Hematopoietic multipotent progenitor cell (in vitro differentiated cells): Measurements from ENCODE around the gene SCGN. TPM values are rescaled to one million over a fixed set of nuclear protein-coding genes. Genes with fewer than 3 reads are reported as not detected.

Experiments used
- DNase-seq, 3 donors: peaks; one replicate each; pipeline ENCODE4 v3.0.0-alpha.2; 2011 to 2015; ENCODE audit warnings: low read depth in 2 of 3, low spot score in 2 of 3
- total RNA-seq: library from RNA; depleted of rRNA; stranded (reverse); fragments of >200 nt; gene quantifications from one replicate; pipeline ENCODE4 v1.2.3, GENCODE V29; 2012

The SCGN gene
- total RNA-seq, 1 donor: not detected

DNA sequence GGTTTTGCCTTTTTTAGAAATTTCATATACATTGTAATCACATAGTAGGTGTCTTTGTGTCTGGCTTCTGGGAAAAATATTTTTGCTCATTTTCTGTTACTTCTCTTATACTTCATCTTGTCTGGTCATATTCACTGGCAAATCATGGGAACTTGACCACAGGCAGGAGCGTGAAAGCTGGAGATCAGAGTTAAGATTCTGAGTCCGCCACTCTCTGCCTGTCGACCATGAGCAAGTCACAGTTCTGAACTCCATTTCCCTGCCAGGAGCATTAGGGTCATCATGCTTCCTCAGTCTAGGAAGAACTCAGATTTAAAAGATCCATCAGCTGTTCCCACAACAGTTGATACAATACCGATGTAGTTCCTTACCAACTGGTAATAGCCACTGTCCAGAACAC is 12.4 kb upstream of the SCGN start:
- no peak for DNase-seq

DNA sequence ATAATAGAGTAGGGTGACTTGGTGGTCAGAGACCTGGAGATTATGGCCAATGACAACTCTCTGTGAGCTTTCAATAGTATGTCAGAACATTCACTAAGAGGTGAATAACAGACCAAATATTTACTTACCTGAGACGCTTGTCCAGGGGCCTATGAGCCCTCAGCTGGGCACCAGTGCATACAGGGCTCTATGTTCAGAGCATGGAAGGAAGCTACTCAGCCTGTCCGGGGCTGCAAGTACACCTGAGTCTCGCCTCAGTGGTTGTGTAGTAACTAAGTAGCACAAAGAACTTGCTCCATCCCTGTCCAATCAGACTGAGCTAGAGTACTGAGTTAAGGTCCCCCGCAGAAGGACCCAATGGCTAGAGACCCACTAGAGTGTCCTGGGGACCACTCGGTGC is 11.6 kb upstream of the SCGN start:
- no peak for DNase-seq

DNA sequence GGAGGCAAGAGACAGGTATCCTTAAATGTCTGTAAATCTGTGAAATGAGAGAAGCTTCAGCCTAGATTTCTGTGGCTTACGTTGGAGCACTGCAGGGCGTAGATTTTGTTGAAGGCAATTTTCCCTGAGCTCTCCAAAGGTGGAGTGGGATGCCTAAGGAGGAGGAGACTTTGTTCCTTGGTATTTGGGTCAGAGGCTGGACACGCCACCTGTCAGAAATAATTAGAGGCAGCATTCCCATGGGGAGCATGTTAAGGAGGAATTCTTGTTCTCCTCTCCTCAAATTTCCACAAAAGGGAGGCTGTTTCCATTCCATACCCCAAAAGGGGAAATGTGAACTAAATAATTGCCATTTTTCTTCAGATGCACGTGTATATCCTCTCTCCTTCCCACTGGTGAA is 11.1 kb upstream of the SCGN start:
- no peak for DNase-seq

DNA sequence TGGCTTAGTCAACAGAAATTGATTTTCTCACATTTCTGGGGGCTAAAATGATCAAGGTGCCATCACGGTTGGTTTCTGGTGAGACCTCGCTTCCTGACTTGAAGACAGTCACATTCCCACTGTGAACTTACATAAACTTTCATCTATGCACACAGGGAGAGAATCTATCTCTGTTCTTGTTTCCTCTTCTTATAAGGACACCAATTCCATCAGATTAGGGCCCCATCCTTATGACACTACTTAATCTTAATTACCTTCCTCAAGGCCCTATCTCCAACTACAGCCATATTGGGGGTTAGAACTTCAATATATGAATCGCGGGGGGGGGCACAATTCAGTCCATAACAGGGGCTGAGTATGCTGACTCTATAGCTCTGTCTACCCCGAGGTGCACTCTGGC is 10.6 kb upstream of the SCGN start:
- DNase-seq: no peak

DNA sequence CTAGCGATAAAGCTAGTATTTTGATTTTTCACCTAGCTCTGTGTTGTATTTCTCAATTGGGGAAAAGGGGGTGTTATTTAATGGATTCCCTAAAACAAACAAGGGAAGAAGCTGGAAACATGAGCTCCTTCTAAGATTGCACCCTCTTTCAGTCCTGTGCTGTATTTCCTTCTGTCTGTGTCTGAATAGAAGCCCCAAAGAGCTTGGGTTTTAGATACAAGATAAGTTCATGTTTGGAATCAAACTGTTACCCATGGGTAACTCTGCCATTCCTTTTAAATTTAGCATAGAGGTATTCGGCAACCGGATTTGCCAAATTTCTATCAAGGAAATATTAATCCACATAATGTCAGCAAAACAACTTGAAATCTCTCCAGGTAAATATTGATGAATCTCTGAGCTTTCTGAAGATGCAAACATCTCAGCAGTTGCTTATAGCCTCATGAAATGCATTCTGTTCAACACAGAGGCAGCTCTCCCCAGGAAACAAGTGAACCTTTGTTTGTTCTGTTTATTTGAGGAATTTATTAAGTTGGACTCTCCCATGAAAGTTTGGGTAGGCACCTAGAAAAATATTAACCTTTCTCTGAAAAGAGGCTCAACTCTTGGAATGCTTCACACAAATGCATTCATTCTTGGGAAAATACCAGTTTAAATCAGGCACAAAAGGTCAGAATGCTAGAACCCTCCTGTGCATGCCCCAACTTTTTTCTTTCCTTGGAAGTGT is 9.9 kb upstream of the SCGN start:
- no peak for DNase-seq

DNA sequence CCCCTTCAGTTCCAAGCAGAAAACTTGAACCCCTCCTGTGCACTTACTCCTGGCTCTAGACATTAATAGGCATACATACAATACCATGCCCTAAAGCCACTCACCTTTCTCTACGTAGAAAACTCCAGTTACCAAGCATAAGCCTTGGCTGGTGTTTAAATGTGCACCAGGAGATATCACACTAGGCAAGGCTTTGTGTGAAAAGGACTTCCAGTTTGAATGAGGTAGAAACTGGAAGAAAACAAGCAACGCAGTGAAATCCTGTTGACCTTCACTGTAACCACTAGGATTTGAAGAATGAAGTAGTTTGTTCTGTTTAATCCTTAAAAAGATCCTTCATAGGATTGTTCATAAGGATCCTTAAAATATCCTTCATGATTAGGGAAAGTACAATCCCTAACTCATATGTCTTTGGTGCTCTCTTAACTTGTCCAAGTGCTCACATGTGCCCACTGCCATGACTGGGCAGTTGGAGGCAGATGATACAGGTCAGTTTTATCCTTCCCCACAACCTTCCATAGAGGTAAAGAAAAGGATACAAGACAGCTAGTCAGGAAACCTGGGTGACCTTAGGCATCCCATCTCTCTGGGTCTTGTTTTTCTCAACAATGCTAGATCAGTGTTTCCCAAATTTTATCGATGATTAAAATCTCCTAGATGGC is 9.2 kb upstream of the SCGN start:
- DNase-seq: no peak

DNA sequence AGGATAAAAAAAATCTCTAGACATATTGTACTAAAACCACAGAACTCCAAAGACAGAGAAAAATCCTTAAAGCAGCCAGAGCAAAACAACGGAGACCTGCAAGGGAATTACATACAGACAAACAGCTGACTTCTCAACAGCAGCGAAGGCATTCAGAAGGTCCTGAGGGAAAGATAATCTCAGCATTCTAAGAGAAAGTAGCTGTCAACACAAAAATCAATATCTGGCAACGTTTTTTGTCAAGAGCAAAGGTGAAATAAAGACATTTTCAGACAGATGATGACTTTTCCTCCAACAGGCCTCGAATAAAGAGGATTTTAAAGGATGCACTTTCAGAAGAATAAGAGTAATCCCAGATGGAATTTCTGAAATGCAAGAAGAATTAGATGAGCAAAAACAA is 6.1 kb upstream of the SCGN start:
- DNase-seq: no peak

DNA sequence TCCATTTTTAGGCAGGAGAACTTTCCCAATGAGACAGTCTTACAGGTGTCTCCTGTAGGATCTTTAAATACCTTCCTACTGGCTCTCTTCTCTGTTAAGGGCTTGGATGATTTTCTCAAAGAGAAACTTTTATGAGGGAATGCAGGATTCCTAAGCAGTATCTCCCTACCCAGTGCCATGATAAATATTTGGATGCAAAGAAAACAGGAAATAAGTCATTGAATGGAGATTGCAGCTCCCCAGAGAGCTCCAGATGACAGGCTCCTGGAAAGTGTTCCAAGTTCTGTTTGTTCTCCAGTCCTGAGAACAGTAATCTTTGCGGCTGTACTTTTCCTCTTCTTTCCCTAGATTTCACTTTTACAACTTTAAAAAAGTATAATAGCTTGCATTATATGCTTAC is 2.4 kb upstream of the SCGN start:
- DNase-seq: no peak

DNA sequence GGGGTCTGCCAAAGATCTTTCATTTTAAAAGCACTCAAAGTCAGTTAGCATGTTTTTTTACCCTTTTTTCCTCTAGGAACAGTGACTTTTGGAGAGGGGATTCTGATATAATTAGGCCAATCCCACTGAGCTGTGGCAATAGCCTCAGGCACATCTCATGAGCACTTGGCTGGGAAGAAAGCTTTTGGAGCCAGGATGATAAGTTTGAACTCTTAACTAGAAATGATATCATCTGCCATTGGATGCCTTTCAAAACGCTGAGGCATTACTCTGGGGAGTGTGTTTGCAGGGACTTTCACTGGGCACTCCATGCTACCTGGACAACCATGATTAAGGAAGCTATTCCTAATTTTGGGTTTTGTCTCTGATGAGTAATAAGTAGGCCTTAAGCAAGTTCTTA is 3.7 kb downstream of the SCGN start:
- DNase-seq: no peak

DNA sequence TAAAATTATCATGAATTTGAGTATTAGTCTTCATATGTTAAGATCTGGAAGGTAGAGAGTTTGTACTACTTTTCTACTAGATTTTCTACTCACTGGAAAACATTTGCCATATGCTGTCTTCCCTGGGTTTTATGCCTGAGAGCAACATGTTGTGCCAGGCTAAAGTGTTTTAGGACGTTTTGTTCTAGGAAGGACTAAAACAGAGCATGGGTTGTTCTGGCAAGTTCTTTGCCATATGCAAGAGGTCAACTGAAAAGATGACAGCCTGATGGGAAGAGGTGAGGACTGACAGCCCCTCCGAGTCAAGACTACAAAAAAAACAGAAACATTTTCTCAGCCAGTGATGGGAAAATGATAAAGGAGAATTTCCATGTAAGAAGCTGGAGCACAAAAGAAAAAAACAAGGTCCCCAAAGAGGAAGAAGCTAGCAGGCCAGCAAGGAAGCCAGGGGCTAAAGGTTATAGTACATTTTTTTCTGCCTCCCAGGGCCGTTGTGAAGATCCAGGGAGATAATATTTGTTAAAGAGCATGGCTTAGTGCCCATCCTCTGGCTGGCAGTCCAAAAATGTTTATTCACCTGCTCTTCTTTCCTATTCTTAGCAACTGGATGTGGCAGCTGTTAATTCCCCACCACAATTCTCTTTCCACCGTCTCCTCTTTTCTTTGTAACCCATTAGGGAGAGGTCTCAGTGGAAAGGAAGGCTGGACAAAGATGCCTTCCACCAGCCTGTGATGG is 7.8 kb downstream of the SCGN start:
- DNase-seq: no peak

DNA sequence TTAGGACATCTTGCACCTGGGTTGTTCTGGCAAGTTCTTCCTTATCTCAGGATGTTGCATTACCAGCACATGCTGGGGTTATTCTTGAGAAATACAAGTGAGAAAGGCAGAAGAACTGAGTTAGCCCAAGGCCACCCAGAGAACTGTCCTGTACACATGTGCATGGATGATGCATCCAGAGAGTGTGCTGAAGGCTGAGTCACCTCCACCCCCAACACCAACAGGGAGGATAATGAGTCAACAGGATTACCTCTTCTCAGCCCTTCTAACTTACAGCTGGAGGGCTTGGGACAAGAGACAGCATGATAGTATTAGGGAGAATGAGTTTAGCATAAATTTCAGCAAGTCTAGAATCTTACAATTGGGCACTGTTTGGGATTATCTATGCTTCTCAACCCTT is 8.5 kb downstream of the SCGN start:
- DNase-seq: no peak

DNA sequence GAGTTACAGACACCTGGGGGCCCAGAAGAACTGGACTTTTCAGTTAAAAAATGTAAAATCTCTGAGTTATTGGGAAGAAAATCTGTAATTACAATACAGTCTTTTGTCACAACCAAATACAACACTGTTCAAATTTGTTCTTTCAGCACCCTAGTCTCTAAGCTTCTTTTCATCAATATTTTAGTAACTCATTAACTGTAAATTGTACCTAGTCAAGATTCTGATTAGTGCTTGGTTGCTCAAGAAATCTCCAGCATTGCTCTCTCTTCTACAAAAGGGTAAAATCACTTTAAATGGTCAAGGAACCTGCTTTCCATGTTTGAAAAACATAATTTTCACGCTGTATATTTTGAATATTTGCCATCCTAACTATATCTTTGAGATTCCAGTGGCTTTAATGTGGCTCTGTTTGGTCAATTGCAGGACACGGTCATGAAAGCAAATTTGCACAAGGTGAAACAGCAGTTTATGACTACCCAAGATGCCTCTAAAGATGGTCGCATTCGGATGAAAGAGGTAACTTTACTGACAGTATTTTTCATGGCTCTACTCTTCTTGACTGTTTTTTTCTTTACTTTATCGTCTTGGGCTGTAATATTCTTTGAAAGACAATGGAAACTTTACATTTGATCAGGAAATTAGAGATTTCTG is 9.2 kb downstream of the SCGN start:
- DNase-seq: no peak

DNA sequence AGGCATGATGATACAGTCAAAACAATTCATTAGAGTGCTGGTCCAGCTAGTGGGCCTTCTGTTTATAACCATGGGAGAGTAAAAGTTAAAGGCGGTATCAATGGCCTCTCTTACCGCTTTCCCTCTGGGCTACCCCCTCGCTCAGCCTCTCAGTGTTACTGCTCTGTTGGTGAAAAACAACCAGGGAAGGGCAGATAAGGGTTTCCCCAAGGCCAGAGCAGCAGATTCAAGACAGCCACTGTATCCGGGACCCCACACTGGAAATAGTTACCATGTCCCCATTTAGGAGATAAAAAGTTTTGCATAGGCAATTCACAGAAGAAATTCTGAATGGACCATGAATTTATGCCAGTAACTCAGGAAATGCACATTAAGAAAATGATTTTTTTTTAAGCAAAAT is 13.4 kb downstream of the SCGN start:
- no peak for DNase-seq

DNA sequence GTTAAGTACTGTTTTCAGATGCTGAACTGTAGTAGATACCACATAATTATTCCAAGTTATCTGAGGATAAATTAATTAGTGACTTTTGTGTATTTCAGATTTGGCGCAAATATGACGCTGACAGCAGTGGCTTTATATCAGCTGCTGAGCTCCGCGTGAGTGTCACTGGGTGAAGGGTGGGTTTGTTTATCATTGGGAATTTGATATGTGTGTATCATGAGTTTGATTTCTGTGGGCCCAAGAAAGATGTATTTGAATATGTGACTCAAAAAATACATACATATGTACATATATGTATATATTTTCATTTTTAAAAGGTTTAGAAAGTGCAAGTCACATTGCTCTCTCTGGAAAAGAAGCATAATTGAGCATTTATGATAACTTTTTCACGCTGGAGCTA is 17.4 kb downstream of the SCGN start:
- no peak for DNase-seq

DNA sequence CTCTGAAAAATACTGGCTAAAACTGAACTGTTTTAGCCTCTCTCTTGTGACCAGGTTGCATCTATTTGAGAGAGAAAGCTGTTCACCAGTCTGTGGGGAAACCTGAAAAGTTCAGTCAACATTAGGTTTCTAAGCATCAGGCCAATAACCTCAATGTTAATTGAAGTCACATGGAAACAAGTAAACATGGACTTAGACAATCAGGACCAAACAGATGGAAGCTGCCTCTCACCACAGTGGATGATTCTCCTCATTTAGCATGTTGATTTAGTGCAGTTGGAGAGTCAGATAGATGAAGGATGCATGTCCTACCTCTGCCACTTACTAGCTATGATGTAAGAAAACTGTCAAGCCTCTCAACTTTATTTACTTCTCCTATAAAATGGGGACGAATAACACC is 18.2 kb downstream of the SCGN start:
- no peak for DNase-seq

DNA sequence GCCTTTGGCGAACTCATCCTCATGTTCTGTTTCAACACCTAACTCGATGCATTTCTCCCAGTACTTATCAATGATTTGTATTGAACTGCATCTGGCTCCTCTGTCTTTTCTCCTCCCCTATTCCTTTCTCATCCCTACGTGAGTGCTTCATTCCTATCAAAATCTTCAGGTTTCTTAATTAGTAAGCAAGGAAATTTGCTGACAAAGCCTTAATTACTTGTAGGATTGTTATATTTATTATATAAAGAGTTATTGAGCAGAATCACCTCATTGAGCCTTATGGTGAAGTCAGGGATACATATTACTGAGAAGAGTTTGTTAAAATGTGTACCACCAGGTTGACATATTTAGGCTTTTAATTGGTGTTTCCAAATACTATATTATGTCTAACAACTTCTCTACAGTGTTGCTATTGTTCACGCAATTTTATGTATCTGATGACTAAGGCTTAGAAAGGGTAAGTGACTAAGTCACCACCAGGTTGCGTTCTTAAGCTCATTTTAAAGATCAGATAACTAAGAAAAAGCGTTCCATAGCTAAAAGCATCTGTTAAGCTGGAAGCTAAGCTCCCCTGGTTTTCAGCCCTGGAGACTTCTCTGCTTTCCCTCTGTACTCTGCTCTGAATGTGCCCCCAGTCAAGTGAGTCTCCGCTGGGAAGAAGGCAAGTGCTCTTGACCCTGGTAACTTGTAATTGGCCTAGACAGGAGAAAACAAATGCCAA is 18.9 kb downstream of the SCGN start:
- DNase-seq: no peak

DNA sequence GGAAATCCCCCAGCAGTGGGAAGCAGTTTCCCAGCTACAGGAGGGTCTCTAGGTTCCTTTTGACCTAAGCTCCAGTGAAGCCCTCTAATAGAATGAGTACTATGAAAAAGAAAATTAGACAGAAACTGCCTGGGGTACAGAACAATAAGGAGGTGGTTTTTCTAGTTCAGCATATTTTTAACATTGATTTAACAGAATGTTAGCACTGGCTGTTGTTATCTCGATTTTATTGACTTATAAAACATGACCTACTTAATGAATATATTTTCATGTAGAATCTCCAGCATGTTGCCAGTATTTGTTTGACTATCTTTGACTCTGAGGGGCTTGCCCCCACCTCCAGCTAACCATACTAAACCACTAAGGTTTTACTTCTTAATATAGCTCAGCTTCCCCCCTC is 19.6 kb downstream of the SCGN start:
- no peak for DNase-seq

DNA sequence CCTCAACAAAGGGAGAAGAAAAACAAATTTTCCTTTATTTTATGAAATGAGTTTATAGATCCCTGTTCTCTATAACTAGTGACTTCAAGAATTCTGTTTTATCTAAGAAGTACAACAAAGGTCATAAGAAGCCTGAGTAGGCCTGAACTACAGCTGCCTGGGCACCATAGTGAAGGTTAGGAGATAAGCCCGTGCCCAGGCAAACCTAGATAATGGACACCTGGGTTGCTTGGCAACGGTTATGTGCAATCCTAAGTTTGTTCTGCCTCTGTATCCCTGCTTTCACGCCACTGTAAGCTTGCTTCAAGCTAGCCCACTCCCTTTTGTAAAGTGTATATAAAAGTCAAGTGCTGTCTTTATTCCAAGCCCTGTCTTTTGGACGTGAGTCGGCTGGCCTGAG is 23.2 kb downstream of the SCGN start:
- no peak for DNase-seq

DNA sequence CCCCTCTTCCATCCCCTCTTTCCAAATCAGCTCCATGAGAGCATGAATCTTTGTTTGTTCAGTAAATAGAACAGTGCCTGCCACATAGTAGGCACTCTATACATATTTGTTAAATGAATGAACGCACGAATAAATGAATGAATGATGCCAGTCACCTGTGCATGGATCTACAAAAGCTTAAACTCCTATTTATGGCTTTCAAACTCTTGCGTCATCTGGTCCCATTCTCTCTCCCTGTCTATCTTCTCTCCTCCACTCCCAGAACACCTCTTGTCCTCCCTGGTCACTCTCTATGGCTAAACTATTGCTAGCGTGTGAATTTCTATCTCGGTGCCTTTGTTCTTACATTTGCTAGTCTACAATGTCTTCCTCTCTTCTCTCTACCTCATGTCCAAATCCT is 24.8 kb downstream of the SCGN start:
- no peak for DNase-seq

DNA sequence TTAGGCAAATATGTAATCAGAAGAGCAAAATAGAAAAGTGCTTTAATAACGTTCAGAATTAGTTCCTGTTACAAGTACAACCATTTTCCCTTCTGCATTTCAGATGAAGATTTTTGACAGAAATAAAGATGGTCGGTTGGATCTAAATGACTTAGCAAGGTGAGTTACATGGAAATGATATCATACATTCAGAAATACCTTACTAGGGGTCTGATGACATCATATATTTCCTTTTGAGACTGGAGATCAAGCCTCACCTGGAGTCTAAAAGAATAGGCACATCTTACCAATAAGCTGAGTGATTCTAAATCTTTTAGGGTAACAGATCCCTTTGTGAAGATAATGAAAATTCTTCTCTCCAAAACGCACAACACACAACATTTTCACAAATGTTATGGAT is 29.8 kb downstream of the SCGN start:
- DNase-seq: no peak

DNA sequence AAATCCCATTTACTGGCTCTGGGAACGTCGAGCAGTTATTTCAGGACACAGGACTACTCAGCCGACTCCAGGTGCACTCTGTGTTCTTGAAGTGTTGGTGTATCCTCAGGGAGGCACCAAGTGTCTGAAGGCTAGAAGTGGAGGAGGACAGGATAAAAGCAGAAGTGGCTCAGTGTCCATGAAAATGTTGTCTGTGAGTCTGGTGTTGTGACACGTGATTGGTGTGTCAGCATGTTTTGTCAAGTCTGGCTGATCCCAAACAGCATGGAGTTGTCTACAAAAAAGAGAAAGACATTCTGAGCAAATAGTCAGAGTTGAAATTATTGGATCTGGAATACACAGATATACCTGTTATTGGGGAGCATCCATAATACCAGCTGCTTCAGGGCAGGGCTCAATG is 30.3 kb downstream of the SCGN start:
- no peak for DNase-seq
